Stomach (tissue), 9 donors: ENCODE results near the gene FZR1. TPM values are rescaled to one million over a fixed set of nuclear protein-coding genes. Genes with fewer than 3 reads are reported as not detected.

Experiments
- DNase-seq, 2 donors: peaks; one replicate each; pipeline versions ENCODE4 v3.0.0 to v3.0.0-alpha.2; 2013 to 2019
- H3K27ac ChIP-seq, 5 donors: fragments of 200-600 bp in 4 of 5; sonication (generic) in 4 of 5; one replicate each; pipeline ENCODE4 v1.5.1; 2013 to 2019; ENCODE audit warnings: mild to moderate bottlenecking in 1 of 5, moderate library complexity in 1 of 5
- H3K27me3 ChIP-seq, 3 donors: fragments of 200-600 bp; sonication (generic); one replicate each; pipeline ENCODE4 v1.5.1; 2017 to 2019; ENCODE audit warnings: mixed run types in 1 of 3
- H3K36me3 ChIP-seq, 4 donors: fragments of 200-600 bp; sonication (generic); 1 replicate in 3 of 4; 2 replicates in 1 of 4; pipeline ENCODE4 v1.5.1; 2016 to 2019
- H3K4me1 ChIP-seq, 4 donors: fragments of 200-600 bp; sonication (generic); one replicate each; pipeline ENCODE4 v1.5.1; 2016 to 2019
- H3K4me3 ChIP-seq, 4 donors: fragments of 200-600 bp; sonication (generic) in 3 of 4; one replicate each; pipeline ENCODE4 v1.5.1; 2016 to 2019; ENCODE audit warnings: mild to moderate bottlenecking in 1 of 4
- H3K9me3 ChIP-seq, 4 donors: fragments of 200-600 bp; sonication (generic); one replicate each; pipeline ENCODE4 v1.5.1; 2016 to 2019
- EP300 ChIP-seq: sonication (generic); formaldehyde crosslinking; IDR thresholded peaks from one replicate; pipeline ENCODE4 v1.6.1; 2017; ENCODE audit warnings: antibody characterized with exemption
- POLR2A ChIP-seq, 4 donors: fragments of 450-650 bp; IDR thresholded peaks; one replicate each; pipeline ENCODE4 v1.6.1; 2016; ENCODE audit warnings: antibody characterized with exemption in 4 of 4, control low read depth in 2 of 4, mild to moderate bottlenecking in 1 of 4, moderate library complexity in 1 of 4
- POLR2AphosphoS5 ChIP-seq, 3 donors: sonication (generic); formaldehyde crosslinking; IDR thresholded peaks; one replicate each; pipeline ENCODE4 v1.6.1; 2016; ENCODE audit warnings: antibody characterized with exemption in 3 of 3
- WGBS, 5 donors: extraction: QIAGEN DNeasy Blood & Tissue Kit in 3 of 5; methylation state at CpG; one replicate each; pipeline versions ENCODE4 v1.1.5 to v1.1.7; 2013 to 2018; 5-methylcytosine and 5-hydroxymethylcytosine counted together
- intact Hi-C: fragments of 100-400 bp; cut with DNase I; formaldehyde crosslinking; loops from one replicate; pipeline ENCODE4 v1.15.1; 2023; ENCODE audit warnings: low total_unique reads
- polyA plus RNA-seq, 3 donors: library from polyadenylated mRNA; stranded (reverse); fragments of 200-250 nt; gene quantifications; one replicate each; pipeline ENCODE4 v1.2.3, GENCODE V29; 2013
- total RNA-seq, 5 donors: library from RNA; depleted of rRNA; stranded (reverse); fragments of >200 nt; gene quantifications; one replicate each; pipeline versions ENCODE4 v1.1.0 to v1.2.3, GENCODE V29; 2014 to 2016
- TF ChIP-seq, protein P1 (sequence below), 7 experiments: fragments of 450-650 bp in 4 of 7; fragments of 200-600 bp in 3 of 7; sonication (generic) in 3 of 7; IDR thresholded peaks; one replicate each; pipeline ENCODE4 v1.5.1; 2016 to 2019; ENCODE audit warnings: antibody characterized with exemption in 7 of 7, control low read depth in 2 of 7, mild to moderate bottlenecking in 1 of 7
- donor health status: healthy with polysubstance abuse.
- donor health status: Bipolar disorder and iron deficiency.
- donor health status: healthy.

FZR1 gene
- total and polyA plus RNA-seq, 8 donors, result 9.4 to 113 (median 21.3) TPM

DNA sequence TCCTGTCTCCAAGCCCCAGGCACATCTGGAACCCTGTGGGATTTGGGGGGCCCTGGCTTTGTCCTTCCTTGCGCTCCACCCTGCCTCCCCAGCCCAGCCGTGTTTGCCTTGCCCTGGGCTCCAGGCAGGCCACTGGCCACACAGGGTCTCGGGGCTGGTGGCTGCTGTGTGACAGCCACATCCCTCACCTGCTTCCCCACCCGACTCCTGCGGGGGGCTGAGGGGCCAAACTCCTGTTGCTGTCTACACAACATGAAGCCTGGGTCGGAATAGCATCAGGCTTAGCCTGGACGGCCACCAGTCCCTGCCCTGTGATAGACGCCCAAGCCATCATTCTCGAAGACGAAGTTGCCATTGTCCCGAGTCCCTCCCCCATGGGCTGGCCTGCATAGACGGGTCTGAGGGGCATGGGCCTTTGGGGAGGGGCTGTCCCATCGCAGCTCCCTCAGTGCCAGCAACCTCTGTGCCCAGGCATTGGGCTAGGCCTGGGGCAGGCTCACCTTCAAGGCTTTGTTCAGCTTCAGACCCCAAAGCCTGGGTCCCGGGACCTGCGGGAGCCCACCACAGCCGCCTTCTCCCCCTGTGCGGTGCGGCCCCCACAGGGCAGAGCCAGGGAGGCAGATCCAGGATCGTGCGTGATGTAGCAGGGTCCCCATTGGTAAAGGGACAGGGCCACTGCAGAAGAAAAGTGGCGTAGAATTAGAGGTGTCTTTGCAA, 17.4 kb downstream of the FZR1 start:
- WGBS, 5 donors, result 89 to 94% (median 91%) methylated on average over 16 to 21 of the region's 21 CpGs
- peaks cover 51 to 93% (median 91%) of the 10 kb centered on the region in 4 donors for H3K36me3 ChIP-seq

DNA sequence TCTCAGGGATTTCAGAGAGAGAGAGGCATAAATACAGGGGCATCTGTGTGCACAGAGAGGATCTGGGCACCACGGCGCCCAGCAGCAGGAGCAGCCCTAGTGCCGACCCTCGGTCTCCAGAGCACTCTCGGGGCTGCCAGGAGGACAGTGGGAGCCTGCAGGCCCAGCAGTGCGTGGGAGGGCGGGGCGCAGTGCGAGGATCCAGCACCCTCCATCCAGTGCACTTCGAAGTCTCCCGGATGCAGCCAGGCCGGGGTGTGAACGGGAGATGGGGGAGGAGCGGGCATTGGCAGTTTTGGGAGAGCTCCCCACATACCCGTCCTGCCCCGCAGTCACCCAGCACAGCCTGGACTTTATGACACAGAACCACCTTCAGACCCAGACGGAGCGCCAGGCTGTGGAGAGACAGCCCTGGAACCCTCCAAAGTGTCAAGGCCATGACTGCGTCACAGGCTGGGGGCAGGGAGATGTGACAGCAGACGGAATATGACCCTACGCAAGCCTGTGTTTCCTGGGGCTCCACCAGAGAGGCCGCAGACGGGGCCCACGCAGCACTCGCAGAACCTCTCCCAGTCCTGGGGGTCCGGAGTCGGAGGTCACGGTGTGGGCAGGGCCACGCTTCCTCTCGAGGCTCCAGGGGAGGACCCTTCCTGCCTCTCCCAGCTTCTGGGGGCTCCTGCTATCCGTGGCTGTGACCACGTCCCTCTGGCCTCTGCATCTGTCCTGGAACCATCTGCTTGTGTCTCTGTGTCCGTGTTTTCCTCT, 18.1 kb downstream of the FZR1 start:
- peaks cover 51 to 92% (median 84%) of the 10 kb centered on the region in 4 donors for H3K36me3 ChIP-seq
- TF ChIP-seq EP300 (no peak), POLR2AphosphoS5 (IDR thresholded peaks at IDR 0.05) (no peak), POLR2A (IDR thresholded peaks at IDR 0.05) (no peak)
- TF ChIP-seq, protein P1, sequence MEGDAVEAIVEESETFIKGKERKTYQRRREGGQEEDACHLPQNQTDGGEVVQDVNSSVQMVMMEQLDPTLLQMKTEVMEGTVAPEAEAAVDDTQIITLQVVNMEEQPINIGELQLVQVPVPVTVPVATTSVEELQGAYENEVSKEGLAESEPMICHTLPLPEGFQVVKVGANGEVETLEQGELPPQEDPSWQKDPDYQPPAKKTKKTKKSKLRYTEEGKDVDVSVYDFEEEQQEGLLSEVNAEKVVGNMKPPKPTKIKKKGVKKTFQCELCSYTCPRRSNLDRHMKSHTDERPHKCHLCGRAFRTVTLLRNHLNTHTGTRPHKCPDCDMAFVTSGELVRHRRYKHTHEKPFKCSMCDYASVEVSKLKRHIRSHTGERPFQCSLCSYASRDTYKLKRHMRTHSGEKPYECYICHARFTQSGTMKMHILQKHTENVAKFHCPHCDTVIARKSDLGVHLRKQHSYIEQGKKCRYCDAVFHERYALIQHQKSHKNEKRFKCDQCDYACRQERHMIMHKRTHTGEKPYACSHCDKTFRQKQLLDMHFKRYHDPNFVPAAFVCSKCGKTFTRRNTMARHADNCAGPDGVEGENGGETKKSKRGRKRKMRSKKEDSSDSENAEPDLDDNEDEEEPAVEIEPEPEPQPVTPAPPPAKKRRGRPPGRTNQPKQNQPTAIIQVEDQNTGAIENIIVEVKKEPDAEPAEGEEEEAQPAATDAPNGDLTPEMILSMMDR (IDR thresholded peaks at IDR 0.05), result no peak
- H3K4me1 ChIP-seq, result peaks cover 0 to 12% (median 6%) of the 10 kb centered on the region in 4 donors
- DNase-seq, result no peak
- no peaks in the 10 kb centered on the region for H3K9me3 ChIP-seq
- H3K27ac ChIP-seq, result no peak overlapping the region
- H3K27me3 ChIP-seq, result no peaks in the 10 kb centered on the region
- 92 to 94% (median 94%) methylated on average over 26 to 33 of the region's 33 CpGs for WGBS, 5 donors
- intact Hi-C loops, result no loop called here
- no peak overlapping the region for H3K4me3 ChIP-seq

More for the DNA sequence above, 17.4 kb downstream of the FZR1 start:
- TF ChIP-seq EP300 (no peak), POLR2AphosphoS5 (IDR thresholded peaks at IDR 0.05) (no peak), POLR2A (IDR thresholded peaks at IDR 0.05) (no peak)
- TF ChIP-seq, protein P1 (IDR thresholded peaks at IDR 0.05), result no peak
- intact Hi-C loops, result no loop called here
- no peak overlapping the region for H3K27ac ChIP-seq
- H3K9me3 ChIP-seq, result no peaks in the 10 kb centered on the region
- H3K4me1 ChIP-seq, result peaks cover 0 to 14% (median 6%) of the 10 kb centered on the region in 4 donors
- H3K4me3 ChIP-seq, result no peak overlapping the region
- DNase-seq, result no peak
- H3K27me3 ChIP-seq, result no peaks in the 10 kb centered on the region

DNA sequence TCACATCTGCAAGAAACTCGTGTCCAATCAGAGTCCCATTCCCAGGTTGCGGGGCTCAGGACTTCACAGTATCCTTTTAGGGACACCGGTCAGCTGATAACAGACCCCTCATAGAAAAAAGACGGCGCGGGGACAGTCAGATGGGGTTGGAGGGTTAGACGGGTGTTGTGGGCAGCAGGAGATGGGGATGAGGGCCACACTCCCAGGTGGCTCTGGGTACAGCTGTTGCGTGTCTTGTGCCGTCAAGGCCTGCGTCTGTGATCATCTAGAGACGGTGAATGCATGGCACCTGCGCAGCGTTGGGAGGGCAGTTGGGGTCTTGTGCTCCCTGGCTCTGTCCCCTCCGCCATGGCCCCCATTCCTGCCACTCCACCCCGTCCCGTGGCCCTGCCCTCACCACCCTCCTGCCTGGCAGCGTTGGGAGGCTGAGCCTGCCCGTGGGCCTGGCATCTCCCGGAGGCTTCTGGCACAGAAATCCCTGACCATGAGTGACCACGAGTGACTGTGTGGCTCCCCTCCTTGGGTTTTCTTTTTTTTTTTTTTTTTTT, 18.9 kb downstream of the FZR1 start:
- TF ChIP-seq, protein P1 (IDR thresholded peaks at IDR 0.05), result no peak
- TF ChIP-seq POLR2A (IDR thresholded peaks at IDR 0.05) (no peak), POLR2AphosphoS5 (IDR thresholded peaks at IDR 0.05) (no peak), EP300 (no peak)

DNA sequence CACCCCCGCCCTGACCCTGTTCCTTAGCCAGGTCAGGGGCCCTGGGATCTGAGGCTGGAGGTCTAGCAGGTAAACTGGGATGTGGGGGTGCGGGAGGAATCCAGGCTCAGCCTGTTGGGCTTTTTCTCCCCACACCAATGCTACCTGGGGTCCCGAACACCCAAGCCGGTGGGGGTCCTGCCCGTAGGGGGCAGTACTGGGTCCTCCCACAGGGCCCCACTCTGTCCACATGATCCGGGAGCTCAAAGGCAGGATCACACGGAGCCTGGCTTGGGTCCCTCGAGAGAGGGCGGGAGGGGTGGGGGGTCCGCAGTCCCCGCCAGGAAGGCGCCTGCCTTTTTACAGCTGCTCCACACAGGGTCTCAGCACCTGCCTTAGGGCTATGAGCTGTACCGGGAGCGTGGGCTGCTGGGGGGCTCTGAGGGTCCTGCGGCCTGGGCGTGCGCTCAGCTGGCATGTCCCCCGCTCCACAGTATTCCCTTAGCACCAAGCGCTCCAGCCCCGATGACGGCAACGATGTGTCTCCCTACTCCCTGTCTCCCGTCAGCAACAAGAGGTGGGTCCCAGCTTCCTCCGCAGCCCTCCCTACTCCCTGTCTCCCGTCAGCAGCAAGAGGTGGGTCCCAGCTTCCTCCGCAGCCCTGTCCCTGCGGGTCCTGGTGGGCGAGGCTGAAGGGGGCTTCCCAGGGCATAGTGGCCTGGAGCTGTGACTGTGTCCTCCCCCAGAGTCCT, 20.6 kb downstream of the FZR1 start:
- no peak for DNase-seq
- 91 to 95% (median 92%) methylated on average over 21 to 28 of the region's 28 CpGs for WGBS, 5 donors
- no peak for TF ChIP-seq POLR2AphosphoS5 (IDR thresholded peaks at IDR 0.05)
- TF ChIP-seq, protein P1 (IDR thresholded peaks at IDR 0.05), result no peak
- no peak for TF ChIP-seq POLR2A (IDR thresholded peaks at IDR 0.05)
- no peak for TF ChIP-seq EP300

More for the DNA sequence above, 18.9 kb downstream of the FZR1 start:
- intact Hi-C loops, result no loop called here
- no peak for DNase-seq
- Histone ChIP-seq H3K4me3 (no peak overlapping the region), H3K9me3 (no peaks in the 10 kb centered on the region), H3K27ac (no peak overlapping the region), H3K36me3 (peaks cover 51 to 85% (median 77%) of the 10 kb centered on the region in 4 donors), H3K4me1 (peaks cover 0 to 11% (median 5%) of the 10 kb centered on the region in 4 donors), H3K27me3 (no peaks in the 10 kb centered on the region)
- 93 to 97% (median 95%) methylated on average over 20 of the region's 20 CpGs for WGBS, 5 donors

More for the DNA sequence above, 20.6 kb downstream of the FZR1 start:
- Histone ChIP-seq H3K27me3 (no peaks in the 10 kb centered on the region), H3K9me3 (no peaks in the 10 kb centered on the region), H3K4me3 (no peak overlapping the region), H3K4me1 (no peaks in the 10 kb centered on the region), H3K27ac (no peak overlapping the region), H3K36me3 (peaks cover 62 to 82% (median 78%) of the 10 kb centered on the region in 4 donors)
- intact Hi-C loops, result no loop called here
